ENCODE results near the gene CTU2. TPM values are rescaled to one million over a fixed set of nuclear protein-coding genes. Genes with fewer than 3 reads are reported as not detected.
A peak's percentile ranks its signal among the peaks of the same experiment; 100 is the strongest.

The CTU2 gene
- total and polyA plus RNA-seq, 9 of the 15 experiments (the other 6 are each of a cell fraction or from before 2014, with no cell fraction given): 1.3 to 105 (median 23.2) TPM

DNA sequence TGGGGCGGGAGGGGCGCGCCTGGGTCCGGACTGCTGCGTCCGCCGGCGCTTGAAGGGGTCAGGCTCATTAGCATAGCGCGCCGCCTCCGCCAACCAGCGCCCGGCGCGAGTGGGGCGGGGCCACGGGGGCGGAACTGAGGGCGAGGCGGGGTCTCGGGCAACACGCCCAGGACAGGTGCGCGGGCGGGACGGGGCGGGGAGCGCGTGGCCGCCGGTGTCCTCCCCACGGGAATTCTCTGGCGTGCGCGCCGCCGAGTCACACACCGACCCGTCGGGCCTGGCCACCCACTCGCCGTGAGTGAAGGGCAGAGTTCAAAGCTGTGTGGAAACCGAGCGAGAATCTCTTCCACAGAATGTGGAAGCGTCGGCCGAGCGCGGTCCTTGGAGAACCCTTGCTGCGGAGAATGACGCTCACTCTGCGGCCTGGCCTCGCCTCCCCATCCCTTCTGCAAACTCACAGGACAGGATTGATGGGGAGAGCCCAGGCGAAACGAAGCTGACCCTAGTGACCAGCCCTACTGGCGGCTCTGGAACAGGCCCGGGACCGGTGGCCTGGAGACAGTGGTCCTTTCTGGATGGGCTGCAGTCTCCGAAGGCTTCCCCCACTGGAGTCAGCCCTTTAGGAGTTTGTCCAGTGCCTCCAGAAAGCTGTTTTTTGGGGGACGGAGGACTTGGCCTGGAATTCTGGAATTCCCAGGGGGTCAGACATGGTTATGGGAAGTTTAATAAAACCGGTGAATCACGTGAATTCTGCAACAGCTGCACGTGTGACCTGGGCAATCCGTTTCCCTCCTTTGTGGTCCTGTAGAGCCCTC is 19.7 kb upstream of the CTU2 start, which contains the start of gene SNAI3 (continued):
- no peak for TF ChIP-seq ILF3 (IDR thresholded peaks at IDR 0.05; ENCODE audit: borderline replicate concordance)
- TF ChIP-seq, protein P1, sequence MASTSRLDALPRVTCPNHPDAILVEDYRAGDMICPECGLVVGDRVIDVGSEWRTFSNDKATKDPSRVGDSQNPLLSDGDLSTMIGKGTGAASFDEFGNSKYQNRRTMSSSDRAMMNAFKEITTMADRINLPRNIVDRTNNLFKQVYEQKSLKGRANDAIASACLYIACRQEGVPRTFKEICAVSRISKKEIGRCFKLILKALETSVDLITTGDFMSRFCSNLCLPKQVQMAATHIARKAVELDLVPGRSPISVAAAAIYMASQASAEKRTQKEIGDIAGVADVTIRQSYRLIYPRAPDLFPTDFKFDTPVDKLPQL (IDR thresholded peaks at IDR 0.05; ENCODE audit: extremely low read depth, insufficient read length): peak; percentile 35
- TF ChIP-seq KAT7 (CRISPR knock-in tag; IDR thresholded peaks at IDR 0.05; ENCODE audit: borderline replicate concordance): no peak
- TF ChIP-seq MCM2 (IDR thresholded peaks at IDR 0.05; ENCODE audit: low read depth): no peak
- no peak for TF ChIP-seq NFRKB (IDR thresholded peaks at IDR 0.05; ENCODE audit: low read depth)
- no peak for TF ChIP-seq FUS (optimal IDR thresholded peaks at IDR 0.05; ENCODE audit: low read depth, low read length)
- TF ChIP-seq ZNF75A (CRISPR knock-in tag; IDR thresholded peaks at IDR 0.05): no peak
- TF ChIP-seq, protein P2, sequence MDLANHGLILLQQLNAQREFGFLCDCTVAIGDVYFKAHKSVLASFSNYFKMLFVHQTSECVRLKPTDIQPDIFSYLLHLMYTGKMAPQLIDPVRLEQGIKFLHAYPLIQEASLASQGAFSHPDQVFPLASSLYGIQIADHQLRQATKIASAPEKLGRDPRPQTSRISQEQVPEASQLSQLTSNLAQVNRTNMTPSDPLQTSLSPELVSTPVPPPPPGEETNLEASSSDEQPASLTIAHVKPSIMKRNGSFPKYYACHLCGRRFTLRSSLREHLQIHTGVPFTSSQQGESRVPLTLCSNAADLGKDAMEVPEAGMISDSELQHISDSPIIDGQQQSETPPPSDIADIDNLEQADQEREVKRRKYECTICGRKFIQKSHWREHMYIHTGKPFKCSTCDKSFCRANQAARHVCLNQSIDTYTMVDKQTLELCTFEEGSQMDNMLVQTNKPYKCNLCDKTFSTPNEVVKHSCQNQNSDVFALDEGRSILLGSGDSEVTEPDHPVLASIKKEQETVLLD (IDR thresholded peaks at IDR 0.05): peak; percentile 52; the same call in 1 of the 2 replicates
- no peak for TF ChIP-seq ZC3H11A (IDR thresholded peaks at IDR 0.05; ENCODE audit: low read depth, low read length)
- TF ChIP-seq GTF2A2 (tag; IDR thresholded peaks at IDR 0.05): no peak
- TF ChIP-seq, protein P3, sequence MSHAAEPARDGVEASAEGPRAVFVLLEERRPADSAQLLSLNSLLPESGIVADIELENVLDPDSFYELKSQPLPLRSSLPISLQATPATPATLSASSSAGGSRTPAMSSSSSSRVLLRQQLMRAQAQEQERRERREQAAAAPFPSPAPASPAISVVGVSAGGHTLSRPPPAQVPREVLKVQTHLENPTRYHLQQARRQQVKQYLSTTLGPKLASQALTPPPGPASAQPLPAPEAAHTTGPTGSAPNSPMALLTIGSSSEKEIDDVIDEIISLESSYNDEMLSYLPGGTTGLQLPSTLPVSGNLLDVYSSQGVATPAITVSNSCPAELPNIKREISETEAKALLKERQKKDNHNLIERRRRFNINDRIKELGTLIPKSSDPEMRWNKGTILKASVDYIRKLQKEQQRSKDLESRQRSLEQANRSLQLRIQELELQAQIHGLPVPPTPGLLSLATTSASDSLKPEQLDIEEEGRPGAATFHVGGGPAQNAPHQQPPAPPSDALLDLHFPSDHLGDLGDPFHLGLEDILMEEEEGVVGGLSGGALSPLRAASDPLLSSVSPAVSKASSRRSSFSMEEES (CRISPR knock-in tag; IDR thresholded peaks at IDR 0.05): no peak
- TF ChIP-seq NFATC3 (IDR thresholded peaks at IDR 0.05): no peak
- no peak for TF ChIP-seq TFAM (CRISPR knock-in tag; conservative IDR thresholded peaks at IDR 0.05)
- TF ChIP-seq GABPB2 (CRISPR knock-in tag; conservative IDR thresholded peaks at IDR 0.05): no peak
- no peak for TF ChIP-seq SIN3B (IDR thresholded peaks at IDR 0.05; ENCODE audit: low read depth)
- no peak for TF ChIP-seq XRCC3 (IDR thresholded peaks at IDR 0.05)
- no peak for TF ChIP-seq ZNF77 (CRISPR knock-in tag; IDR thresholded peaks at IDR 0.05)
- no peak for TF ChIP-seq RFX7 (CRISPR knock-in tag; IDR thresholded peaks at IDR 0.05)
- TF ChIP-seq SMARCB1 (IDR thresholded peaks at IDR 0.05; ENCODE audit: insufficient read length, low read depth): no peak
- no peak for TF ChIP-seq DDX20 (tag; IDR thresholded peaks at IDR 0.05; ENCODE audit: low read depth)
- no peak for TF ChIP-seq KHSRP (IDR thresholded peaks at IDR 0.05)
- TF ChIP-seq, protein P4, sequence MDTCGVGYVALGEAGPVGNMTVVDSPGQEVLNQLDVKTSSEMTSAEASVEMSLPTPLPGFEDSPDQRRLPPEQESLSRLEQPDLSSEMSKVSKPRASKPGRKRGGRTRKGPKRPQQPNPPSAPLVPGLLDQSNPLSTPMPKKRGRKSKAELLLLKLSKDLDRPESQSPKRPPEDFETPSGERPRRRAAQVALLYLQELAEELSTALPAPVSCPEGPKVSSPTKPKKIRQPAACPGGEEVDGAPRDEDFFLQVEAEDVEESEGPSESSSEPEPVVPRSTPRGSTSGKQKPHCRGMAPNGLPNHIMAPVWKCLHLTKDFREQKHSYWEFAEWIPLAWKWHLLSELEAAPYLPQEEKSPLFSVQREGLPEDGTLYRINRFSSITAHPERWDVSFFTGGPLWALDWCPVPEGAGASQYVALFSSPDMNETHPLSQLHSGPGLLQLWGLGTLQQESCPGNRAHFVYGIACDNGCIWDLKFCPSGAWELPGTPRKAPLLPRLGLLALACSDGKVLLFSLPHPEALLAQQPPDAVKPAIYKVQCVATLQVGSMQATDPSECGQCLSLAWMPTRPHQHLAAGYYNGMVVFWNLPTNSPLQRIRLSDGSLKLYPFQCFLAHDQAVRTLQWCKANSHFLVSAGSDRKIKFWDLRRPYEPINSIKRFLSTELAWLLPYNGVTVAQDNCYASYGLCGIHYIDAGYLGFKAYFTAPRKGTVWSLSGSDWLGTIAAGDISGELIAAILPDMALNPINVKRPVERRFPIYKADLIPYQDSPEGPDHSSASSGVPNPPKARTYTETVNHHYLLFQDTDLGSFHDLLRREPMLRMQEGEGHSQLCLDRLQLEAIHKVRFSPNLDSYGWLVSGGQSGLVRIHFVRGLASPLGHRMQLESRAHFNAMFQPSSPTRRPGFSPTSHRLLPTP (IDR thresholded peaks at IDR 0.05; ENCODE audit: borderline replicate concordance, extremely low read depth, insufficient read length): no peak
